GM18498 (cell line): Measurements from ENCODE around the gene ABCC6.

Experiments
- ATAC-seq: cut with Tn5 transposase; IDR thresholded peaks from one replicate; pipeline ENCODE4 v1.9.1; 2021; ENCODE audit warnings: mild to moderate bottlenecking, moderate library complexity; ENCODE audit not compliant: unreplicated experiment

ABCC6 gene

DNA sequence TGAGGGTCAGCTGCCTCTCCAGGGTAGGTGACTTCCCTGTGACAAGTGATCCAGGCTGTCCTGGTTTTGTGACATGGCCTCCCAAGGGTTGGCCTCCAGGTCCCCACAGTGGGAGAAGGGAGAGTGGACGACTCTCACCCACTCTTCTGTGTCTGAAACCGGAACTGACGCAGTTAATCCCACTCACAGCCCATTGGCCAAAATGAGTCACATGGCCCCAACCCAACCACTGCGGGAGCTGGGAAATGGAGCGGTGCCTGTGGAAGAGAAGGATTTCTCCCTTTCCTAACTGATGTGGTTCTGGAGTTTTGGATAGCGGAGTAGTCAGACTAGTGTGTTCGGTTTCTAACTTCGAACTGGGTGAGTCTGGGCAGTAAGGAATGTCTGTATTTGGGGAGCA is 79.4 kb downstream of the ABCC6 start:
- no peak for ATAC-seq

DNA sequence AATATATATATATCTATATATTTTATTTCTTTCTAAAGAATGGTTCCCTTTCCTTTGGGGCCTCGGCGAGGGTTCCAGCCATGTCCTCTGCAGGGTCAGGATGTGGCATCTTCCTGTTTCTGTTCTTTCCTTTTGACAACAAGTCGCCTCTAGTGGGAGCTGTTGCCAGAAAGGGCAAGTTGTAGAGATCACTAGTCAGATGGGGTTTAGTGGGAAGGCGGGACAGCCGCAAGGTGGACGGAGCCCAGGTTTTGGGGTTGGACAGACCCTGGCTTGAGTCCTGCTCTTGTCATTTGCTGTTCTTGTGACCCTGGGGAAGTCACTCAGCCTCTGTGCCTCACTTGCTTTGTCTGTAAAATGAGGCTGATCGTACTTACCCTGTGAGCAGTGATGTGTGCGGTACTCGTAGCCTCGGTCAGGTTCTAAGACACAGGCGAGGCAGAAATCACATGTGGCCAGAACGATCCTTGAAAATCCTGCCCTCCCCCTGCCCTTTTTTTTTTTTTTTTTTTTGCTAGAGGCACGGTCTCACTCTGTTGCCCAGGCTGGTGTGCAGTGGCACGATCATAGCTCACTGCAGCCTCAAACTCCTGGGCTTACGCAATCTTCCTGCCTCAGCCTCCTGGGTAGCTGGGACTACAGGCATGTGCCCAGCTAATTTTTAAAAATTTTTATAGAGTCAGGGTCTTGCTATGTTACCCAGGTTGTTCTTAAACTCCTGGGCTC is 80.1 kb downstream of the ABCC6 start:
- no peak for ATAC-seq

DNA sequence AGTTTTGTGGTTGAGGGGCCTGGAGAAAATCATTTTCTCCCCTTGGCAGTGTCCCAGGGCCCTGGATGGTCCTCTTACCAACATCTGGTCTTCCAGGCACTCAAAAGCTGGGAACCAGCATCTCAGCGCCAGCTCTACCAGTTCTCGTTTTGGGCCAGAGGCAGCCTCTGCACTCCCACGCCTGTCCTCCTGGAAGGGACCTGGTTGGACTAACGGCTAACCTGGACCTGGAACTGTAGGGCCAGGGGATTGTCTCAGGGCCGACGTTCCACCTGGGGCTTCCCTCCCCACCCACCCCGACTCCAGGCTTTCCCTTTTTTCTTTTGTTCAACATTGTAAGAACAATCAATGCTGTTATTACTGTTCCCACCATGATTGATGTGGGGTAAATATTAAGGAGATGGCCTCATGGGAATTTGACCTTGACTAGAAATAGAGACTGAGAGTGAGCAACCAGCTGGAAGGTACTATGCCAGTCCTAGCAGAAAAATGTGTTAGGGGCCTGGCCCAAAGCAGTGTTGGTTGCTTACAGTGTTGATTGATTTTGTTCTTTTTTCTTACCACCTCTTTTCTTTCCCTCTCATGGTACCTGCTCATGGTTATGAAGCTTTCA is 81.4 kb downstream of the ABCC6 start:
- ATAC-seq = no peak

DNA sequence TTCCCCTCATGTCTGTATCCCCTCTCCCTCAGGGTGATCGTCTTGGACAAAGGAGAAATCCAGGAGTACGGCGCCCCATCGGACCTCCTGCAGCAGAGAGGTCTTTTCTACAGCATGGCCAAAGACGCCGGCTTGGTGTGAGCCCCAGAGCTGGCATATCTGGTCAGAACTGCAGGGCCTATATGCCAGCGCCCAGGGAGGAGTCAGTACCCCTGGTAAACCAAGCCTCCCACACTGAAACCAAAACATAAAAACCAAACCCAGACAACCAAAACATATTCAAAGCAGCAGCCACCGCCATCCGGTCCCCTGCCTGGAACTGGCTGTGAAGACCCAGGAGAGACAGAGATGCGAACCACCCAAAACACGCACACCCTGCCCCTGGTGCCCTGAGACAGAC is 82.2 kb downstream of the ABCC6 start:
- no peak for ATAC-seq

DNA sequence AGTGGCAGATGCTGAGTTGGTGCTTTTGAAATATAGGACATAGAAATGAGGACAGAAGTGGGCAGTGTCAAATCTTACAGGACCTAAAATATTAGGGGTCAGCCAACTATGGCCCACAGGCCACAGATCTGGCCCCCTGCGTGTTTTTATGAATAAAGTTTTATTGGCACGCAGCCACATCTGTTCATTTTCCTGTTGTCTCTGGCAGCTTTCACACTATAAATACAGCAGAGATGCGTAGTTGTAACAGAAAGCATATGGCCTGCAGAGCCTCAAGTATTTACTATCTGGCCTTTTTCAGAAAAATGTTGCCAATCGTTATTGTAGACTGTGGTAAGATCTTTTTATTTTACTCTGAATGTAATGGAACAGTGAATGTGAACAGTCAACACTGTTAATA is 82.8 kb downstream of the ABCC6 start:
- no peak for ATAC-seq

DNA sequence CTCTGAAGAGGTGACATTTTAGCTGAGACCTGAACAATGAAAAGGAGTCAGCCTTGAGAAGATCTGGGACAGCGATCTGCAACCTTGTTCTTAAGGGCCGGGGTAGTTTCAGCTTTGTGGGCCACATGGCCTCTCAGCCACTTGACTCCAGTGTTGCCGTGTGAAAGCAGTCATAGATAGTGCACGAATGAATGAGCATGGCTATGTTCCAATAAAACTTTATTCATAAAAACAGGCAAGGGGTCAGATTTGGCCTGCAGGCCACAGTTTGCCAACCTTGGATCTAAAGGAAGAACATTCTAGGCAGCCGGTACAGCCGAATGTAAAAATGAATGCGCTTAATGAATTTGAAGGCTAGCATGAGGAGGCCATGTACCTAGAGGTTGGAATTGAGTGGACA is 83.5 kb downstream of the ABCC6 start:
- no peak for ATAC-seq

DNA sequence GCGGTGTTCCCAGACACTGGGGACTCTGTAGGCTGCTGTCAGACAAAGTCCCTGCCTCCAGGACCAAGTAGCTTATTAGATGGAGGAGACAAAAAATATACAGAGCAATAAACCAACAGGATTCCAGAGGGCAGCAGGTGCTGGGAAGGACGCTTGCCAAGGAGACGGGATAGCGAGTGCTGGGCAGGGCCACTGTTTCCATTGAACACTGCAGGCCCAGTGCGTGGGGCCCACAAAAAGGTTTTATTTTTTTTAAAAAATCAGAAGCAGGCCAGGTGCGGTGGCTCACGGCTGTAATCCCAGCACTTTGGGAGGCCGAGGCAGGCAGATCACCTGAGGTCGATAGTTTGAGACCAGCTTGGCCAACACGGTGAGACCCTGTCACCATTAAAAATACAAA is 84.2 kb downstream of the ABCC6 start:
- ATAC-seq = no peak

DNA sequence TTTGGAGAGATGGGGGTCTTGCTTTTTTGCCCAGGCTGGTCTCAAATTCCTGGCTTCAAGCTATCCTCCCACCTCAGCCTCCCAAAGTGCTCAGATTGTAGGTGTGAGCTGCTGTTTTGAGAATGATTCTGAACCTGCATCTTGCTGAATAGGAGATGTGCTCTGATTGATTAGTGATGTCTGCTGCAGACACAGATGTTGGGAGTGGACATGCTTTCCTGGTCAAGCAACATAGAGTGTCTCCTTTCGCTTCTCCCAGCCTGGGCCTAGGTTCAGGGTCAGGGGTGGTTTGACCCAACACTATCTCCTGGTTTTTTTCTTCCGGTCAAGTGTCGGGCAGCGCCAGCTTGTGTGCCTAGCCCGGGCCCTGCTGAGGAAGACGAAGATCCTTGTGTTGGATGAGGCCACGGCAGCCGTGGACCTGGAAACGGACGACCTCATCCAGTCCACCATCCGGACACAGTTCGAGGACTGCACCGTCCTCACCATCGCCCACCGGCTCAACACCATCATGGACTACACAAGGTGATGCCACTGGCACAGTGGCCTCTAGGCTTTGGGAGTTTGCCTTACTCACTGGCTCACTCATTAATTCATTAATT is 85.2 kb downstream of the ABCC6 start:
- no peak for ATAC-seq

DNA sequence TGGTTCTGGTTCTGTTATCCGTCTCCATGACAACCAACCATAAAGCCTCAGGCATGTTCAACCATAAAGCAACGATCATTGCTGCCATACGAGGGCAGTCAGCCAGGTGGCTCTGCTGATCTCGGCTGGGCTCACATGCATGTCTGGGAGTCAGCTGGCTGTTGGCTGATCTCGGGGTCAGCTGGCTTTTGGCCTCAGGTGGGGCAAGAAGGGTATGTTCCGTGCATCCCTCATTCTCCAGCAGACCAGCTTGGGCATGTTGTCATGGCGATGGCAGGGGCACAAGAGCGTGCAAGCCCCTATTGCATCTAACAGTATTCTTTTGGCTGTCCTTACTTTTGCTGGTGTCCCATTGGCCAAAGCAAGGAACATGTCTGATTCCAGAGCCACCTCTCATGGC is 86.2 kb downstream of the ABCC6 start:
- ATAC-seq = no peak

DNA sequence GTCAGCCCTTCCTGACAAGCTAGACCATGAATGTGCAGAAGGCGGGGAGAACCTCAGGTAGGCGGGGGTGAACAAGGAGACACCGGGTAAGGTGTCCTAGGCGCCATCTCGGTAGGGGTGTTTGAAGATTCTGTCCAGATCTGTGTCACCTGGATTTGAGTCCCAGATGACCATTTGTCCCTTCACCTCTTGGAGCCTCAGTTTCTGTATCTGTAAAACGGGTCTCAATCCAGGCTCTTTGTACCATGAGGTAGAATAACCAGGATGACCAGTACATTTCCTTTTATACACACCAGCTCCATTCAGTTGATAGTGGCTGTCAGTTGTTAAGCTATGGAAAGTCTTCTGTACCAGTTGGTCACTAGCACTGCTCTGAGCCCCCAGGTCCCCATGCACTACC is 86.7 kb downstream of the ABCC6 start:
- no peak for ATAC-seq

DNA sequence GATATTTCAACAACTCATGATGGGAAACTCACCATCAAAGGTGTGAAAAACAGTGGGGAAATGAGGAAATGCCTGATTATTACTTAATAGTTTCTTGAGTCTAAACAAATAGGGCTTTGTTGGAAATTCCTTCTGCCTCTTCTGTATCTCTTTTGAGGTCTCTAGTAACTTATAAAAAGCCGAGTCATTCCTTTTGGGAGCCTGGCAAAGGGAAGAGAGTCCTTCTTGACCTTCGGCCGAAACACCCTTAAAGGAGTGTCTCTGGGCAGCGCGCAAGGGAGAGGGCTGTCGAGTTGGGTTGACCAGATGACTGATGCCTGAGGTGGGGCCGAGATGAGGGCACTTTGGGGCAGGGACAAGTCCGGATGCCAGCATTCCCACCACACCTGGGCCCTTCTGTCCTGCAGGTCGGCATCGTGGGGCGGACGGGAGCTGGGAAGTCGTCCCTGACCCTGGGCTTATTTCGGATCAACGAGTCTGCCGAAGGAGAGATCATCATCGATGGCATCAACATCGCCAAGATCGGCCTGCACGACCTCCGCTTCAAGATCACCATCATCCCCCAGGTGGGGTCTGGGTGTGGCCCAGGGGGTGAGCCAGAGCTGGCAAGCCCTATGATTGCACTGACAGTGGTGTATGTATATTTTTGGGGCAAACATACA is 89.2 kb downstream of the ABCC6 start:
- ATAC-seq = no peak

DNA sequence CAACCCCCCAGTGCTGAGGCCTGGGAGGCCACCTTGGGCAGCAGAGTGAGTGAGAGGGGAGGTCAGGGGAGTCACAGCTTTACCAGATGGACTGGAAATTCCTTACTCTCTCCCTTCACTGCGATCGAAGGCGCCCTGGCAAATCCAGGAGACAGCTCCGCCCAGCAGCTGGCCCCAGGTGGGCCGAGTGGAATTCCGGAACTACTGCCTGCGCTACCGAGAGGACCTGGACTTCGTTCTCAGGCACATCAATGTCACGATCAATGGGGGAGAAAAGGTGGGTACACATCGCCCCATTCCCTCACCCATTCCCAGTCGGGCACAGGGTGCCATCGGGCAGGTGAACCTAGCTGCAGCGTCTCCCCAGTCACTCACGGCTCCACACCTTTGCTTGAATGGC is 91.6 kb downstream of the ABCC6 start:
- ATAC-seq = no peak

DNA sequence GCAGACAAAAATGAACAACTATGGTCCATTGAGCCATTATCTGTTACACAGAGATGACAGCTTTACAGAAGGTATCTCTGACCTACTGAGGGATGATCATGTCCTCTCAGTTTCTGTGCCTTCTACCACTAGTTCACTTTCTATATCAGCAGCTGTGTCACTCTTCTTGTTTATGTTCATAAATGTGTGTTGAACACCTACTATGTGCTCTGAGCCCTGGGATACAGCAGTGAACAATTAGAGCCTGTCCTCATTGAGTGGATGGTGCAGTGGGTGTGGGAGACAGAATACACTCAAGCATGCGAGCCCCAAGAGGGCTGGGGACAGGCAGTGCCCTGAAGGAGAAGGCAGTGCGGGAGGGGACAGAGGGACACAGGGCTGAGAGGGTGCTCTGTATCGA is 92.1 kb downstream of the ABCC6 start:
- ATAC-seq = no peak

DNA sequence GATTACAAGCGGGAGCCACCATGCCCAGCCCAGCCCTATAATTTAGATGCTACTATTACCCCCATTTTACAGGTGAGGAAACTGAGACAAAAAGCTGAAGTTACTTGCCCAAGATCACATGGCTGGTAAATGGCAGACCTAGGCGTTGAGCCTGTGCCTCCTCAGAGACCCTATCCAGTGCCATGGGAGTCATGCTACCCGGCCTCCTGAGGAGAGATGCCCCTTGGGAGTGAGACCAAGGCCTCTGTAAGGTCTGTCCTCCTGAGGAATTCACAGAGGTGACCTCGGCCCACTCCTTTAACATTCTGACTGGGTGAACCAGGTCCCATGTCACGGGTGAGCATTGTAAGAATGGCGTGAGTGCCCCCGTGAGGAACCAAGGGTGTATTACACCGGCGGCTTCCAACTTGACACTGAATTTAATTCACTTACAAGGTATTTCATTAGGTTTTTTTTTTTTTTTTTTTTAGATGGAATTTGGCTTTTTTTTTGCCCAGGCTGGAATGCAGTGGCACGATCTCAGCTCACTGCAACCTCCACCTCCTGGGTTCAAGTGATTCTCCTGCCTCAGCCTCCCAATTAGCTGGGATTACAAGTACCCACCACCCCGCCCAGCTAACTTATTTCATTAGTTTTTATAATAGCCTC is 95.7 kb downstream of the ABCC6 start:
- ATAC-seq = no peak

DNA sequence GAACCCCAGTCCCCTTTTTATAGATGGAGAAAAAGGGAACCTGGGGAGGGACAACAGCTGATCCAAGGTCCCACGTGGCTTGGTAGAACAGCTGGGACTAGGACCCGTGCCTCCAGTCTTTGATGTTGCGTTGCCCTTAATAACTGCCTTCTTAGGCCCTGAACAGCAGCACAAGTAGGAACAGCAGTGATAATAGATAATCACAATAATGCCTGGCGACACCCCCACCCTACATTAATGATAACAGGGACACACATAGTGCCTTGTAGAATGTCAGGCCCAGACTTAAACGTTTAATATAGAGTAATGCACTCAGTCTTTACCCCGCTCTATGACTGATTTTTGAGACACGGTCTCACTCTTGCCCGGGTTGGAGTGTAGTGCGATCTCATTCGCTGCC is 96.4 kb downstream of the ABCC6 start:
- ATAC-seq = no peak

DNA sequence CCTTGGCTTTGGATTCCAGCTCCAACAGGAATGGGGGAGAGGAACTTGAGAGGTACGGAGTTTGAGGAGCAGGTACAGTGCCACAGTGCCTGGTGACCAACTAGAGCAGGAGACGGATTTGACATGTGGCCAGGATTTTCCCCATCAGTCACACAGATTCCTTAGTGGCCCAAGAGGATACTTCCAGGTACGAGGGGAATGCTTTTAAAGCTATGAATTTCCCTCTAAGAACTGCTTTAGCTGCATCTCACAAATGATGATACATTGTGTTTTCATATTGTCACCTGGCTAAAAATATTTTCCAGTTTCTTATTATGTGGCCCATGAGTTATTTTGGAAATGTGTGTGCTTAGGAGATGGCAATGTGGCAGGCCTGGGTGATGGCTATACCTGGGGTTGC is 98.3 kb downstream of the ABCC6 start:
- ATAC-seq = no peak

DNA sequence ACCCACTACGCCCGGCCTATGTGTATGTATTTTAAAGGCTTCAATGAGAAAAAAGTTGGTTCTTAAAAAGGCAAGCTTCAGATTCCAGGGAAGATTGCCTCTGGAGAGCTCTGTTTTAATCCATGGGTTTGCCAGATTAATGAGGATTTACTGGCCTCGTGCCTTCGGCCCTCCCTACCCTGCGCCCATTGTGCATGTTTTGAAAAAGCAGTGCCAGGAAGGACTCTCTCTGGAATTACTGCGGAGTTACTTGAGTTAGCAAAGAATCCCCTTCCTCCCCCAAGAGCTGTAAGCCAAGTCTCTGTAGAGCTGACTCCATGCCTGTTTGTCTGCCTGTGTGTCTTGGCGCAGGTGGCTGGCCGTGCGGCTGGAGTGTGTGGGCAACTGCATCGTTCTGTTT is 98.9 kb downstream of the ABCC6 start:
- ATAC-seq = no peak

DNA sequence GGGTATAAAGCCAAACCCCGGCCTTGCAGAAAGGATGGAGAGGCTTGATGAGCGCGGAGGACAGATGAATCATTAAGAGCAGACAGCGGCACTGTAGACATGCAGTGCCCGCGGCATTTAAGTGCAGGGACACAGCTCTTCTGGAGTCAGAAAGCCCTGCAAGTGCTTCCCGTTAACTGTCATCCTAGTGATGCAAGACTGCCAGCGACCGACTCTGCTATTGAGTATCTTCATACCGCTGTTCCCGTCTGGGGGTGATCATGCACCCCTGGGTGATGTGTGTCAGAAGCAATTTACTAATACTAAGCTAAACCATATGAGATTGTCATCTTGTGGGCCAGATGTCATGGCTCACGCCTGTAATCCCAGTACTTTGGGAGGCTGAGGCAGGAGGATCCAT is 101.0 kb downstream of the ABCC6 start:
- ATAC-seq = no peak

DNA sequence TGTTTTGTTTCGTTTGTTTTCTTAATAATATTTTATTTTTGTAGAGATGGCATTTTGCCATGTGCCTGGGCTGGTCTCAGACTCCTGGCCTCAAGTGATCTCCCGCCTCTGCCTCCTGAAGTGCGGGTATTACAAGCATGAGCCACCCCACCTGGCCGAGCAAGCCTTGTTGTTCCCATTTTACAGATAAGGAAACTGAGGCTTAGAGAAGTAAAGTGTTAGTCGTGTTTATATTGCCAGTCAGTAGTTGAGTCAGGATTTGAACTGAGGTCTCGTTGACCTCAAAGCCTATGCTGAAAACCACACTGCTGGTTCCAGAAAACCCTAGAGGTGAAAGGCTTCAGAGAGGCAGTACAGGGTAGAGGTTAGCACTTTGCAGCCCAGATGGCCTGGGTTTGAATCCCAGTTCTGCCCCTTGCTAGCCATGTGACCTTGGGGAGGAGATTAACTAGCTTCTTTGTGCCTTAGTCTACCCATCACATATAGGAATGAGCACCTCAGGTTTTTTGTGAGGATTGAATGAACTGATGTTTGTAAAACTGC is 102.0 kb downstream of the ABCC6 start:
- no peak for ATAC-seq

DNA sequence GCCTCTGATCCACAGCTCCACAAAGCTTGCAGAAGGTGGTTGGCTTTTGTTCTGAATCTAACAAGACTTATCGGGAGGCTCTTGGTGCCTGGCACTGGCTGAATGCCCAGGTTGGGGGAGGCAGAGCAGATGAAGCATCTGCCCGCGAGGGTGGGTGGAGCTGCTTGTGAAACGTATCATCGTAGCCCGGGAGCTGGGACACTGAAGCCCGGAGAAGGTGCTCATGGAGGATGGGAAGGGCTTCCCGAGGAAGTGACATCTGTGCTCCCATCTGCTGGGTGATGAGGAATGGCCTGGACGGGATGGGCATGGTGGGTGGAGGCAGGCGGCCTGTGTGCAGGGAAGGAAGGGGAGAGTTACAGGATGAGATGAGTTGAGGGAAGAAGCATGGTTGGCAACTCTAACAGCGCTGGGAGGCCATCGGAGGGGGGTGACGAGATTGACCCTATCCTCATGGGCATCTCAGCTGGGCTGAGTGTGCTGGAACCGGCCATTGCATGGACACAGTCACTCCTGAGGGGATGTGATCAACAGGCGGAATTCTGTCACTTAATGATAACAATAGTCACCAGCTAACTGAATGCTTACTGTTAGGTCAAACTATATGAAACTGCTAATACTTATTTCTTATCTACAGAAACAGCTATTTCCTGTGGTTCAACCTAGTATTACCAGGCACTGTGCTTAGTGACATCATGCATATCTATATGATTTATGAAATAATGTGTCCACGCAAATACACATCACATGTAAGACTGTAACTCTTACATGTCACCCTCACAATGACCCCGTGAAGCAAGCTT is 102.7 kb downstream of the ABCC6 start:
- no peak for ATAC-seq

DNA sequence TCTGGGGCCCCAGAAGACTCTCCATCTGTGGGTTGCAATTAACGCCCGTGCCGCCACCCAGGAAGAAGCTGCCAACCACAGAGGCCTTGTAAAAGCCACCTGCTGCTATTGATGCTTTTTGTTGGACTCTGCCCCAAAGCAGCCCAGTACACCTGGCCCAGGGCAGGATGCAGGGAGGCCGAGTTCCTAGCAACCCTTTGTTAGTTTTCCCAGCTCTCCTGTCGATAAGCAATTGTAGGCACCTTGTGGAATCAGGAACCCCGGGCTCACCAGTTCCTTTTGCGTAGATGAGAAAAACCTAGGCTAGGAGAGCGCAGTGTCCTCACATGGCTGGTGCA is 103.3 kb downstream of the ABCC6 start:
- ATAC-seq = no peak
